ENCODE data around the gene SUCLG2.

SUCLG2 gene

GRCh38 chr3:67375976-67376375 lies 278.4 kb downstream of the SUCLG2 start:
- no peak for DNase-seq

- DNase-seq: no peak
Measured at GRCh38 chr3:67362686-67363085, 291.7 kb downstream of the SUCLG2 start.

GRCh38 chr3:67361770-67362169 lies 292.6 kb downstream of the SUCLG2 start:
- DNase-seq: no peak

GRCh38 chr3:67361323-67361722 lies 293.1 kb downstream of the SUCLG2 start:
- DNase-seq: no peak

- DNase-seq: no peak
Measured at GRCh38 chr3:67357610-67358458, 296.6 kb downstream of the SUCLG2 start.

- no peak for DNase-seq
Measured at GRCh38 chr3:67349551-67350174, 304.7 kb downstream of the SUCLG2 start.

GRCh38 chr3:67346081-67346480 lies 308.3 kb downstream of the SUCLG2 start:
- no peak for DNase-seq

- no peak for DNase-seq
Measured at GRCh38 chr3:67335813-67336212, 318.6 kb downstream of the SUCLG2 start.

GRCh38 chr3:67334588-67334987 lies 319.8 kb downstream of the SUCLG2 start:
- DNase-seq: no peak

GRCh38 chr3:67329358-67329757 lies 325.1 kb downstream of the SUCLG2 start:
- no peak for DNase-seq

GRCh38 chr3:67327582-67327981 lies 326.8 kb downstream of the SUCLG2 start:
- DNase-seq: no peak

GRCh38 chr3:67325231-67325630 lies 329.2 kb downstream of the SUCLG2 start:
- no peak for DNase-seq

Data from CD4-positive, alpha-beta T cell treated with Interleukin-6 for 4 hours (primary cell).